ENCODE data around the gene MAP1LC3A. TPM values are rescaled to one million over a fixed set of nuclear protein-coding genes. Genes with fewer than 3 reads are reported as not detected.

MAP1LC3A gene
- total and polyA plus RNA-seq, 4 donors: 4.9 to 38.8 (median 12.7) TPM

DNA sequence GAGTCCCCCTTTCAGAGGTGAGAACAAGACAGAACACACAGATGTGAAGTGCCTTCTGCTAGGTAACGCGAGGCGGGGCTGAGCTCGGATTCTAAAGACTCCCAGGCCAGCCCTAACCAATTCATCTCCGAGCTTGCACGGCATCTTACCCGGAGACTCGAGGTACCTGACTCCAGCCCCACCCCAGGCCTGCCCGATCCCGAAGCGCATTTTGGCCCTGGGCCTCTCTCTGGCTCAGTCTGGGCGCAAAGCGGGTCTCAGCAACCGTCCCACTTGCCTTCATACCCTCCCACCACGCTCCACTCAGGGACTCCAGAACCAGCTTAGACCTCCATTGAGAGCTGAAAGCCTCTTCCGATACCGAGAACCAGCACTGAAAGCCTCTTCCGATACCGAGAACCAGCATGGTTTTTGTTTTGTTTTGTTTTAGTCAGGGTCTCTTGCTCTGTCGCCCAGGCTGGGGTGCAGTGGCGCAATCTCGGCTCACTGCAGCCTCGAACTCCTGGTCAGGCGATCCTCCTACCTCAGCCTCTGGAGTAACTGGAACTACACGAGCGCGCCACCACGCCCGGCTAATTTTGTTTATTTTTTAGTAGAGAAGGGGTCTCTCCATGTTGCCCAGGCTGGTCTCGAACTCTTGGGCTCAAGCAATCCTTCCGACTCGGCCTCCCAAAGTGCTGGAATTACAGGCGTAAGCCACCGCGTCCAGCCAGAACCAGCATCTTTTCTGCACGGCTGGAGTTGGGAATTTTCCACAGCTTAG lies 42.9 kb upstream of the MAP1LC3A start:
- peak; percentile 60 for DNase-seq (ENCODE audit: low spot score)
- H3K4me3 ChIP-seq (ENCODE audit: low read depth in 1 of 3, low read length in 3 of 3): peak overlapping the region; percentile 85 to 88 (median 85)
- peak overlapping the region; percentile 42 to 57 for H3K9ac ChIP-seq (ENCODE audit: low read depth in 1 of 2, low read length in 2 of 2)
- no peak for TF ChIP-seq FOXA2 (IDR thresholded peaks at IDR 0.05)
- peaks cover 12 to 50% (median 37%) of the 10 kb centered on the region in 4 donors for H3K4me1 ChIP-seq (ENCODE audit: control insufficient read depth in 4 of 4, insufficient read depth in 4 of 4, low read length in 3 of 4)
- H3K9me3 ChIP-seq (ENCODE audit: control insufficient read depth in 4 of 4, low read length in 3 of 4): no peaks in the 10 kb centered on the region
- H3K36me3 ChIP-seq (ENCODE audit: control insufficient read depth in 4 of 4, insufficient read depth in 3 of 4, low read depth in 1 of 4, low read length in 3 of 4): peaks cover 0 to 6% (median 2%) of the 10 kb centered on the region in 4 donors
- WGBS: 5% methylated on average over 36 of the region's 36 CpGs
- H3K27me3 ChIP-seq (ENCODE audit: control insufficient read depth in 4 of 4, insufficient read depth in 4 of 4, low read length in 3 of 4): no peaks in the 10 kb centered on the region
- H3K27ac ChIP-seq (ENCODE audit: low read depth in 1 of 2, low read length in 2 of 2): peak overlapping the region; percentile 88 to 92

- Histone ChIP-seq H3K27ac (ENCODE audit: low read depth in 1 of 2, low read length in 2 of 2) (peak within 1 kb of the TSS; percentile 88 to 92), H3K9ac (ENCODE audit: low read depth in 1 of 2, low read length in 2 of 2) (peak within 1 kb of the TSS; percentile 57 to 78), H3K27me3 (ENCODE audit: control insufficient read depth in 4 of 4, insufficient read depth in 4 of 4, low read length in 3 of 4) (no peaks in the 10 kb centered on the region), H3K4me1 (ENCODE audit: control insufficient read depth in 4 of 4, insufficient read depth in 4 of 4, low read length in 3 of 4) (peaks cover 9 to 45% (median 35%) of the 10 kb centered on the region in 4 donors), H3K4me3 (ENCODE audit: low read depth in 1 of 3, low read length in 3 of 3) (peak within 1 kb of the TSS; percentile 85 to 88 (median 85)), H3K9me3 (ENCODE audit: control insufficient read depth in 4 of 4, low read length in 3 of 4) (no peaks in the 10 kb centered on the region), H3K36me3 (ENCODE audit: control insufficient read depth in 4 of 4, insufficient read depth in 3 of 4, low read depth in 1 of 4, low read length in 3 of 4) (peaks cover 0 to 4% (median 1%) of the 10 kb centered on the region in 4 donors)
- DNase-seq (ENCODE audit: low spot score): peak; percentile 96
- under 1% methylated on average over 59 of the region's 59 CpGs for WGBS
- peak; percentile 71 for TF ChIP-seq SP1 (IDR thresholded peaks at IDR 0.05)
- TF ChIP-seq HNF4A (conservative IDR thresholded peaks at IDR 0.05): peak in 1 of 2 donors; percentile 16
- TF ChIP-seq YY1 (IDR thresholded peaks at IDR 0.05): peak; percentile 21
- TF ChIP-seq FOXA2 (IDR thresholded peaks at IDR 0.05): no peak
- TF ChIP-seq EGR1 (IDR thresholded peaks at IDR 0.05; ENCODE audit: low read depth in 2 of 2): peak; percentile 87 to 91
- TF ChIP-seq CTCF (IDR thresholded peaks at IDR 0.05; ENCODE audit: low read depth, low read length, missing input control): no peak
- TF ChIP-seq RXRA (IDR thresholded peaks at IDR 0.05): no peak
- TF ChIP-seq, protein P1, sequence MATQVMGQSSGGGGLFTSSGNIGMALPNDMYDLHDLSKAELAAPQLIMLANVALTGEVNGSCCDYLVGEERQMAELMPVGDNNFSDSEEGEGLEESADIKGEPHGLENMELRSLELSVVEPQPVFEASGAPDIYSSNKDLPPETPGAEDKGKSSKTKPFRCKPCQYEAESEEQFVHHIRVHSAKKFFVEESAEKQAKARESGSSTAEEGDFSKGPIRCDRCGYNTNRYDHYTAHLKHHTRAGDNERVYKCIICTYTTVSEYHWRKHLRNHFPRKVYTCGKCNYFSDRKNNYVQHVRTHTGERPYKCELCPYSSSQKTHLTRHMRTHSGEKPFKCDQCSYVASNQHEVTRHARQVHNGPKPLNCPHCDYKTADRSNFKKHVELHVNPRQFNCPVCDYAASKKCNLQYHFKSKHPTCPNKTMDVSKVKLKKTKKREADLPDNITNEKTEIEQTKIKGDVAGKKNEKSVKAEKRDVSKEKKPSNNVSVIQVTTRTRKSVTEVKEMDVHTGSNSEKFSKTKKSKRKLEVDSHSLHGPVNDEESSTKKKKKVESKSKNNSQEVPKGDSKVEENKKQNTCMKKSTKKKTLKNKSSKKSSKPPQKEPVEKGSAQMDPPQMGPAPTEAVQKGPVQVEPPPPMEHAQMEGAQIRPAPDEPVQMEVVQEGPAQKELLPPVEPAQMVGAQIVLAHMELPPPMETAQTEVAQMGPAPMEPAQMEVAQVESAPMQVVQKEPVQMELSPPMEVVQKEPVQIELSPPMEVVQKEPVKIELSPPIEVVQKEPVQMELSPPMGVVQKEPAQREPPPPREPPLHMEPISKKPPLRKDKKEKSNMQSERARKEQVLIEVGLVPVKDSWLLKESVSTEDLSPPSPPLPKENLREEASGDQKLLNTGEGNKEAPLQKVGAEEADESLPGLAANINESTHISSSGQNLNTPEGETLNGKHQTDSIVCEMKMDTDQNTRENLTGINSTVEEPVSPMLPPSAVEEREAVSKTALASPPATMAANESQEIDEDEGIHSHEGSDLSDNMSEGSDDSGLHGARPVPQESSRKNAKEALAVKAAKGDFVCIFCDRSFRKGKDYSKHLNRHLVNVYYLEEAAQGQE (IDR thresholded peaks at IDR 0.05): peak; percentile 64
- TF ChIP-seq, protein P2, sequence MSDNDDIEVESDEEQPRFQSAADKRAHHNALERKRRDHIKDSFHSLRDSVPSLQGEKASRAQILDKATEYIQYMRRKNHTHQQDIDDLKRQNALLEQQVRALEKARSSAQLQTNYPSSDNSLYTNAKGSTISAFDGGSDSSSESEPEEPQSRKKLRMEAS (IDR thresholded peaks at IDR 0.05): no peak
- TF ChIP-seq ZBTB33 (IDR thresholded peaks at IDR 0.05): no peak
- peak; percentile 39 to 82 for TF ChIP-seq GABPA (IDR thresholded peaks at IDR 0.05 in 1 of 2, conservative IDR thresholded peaks at IDR 0.05 in 1 of 2)
- peak in 1 of 2 donors; percentile 7 for TF ChIP-seq JUND (IDR thresholded peaks at IDR 0.05)
- TF ChIP-seq FOXA1 (IDR thresholded peaks at IDR 0.05): no peak
- TF ChIP-seq ATF3 (IDR thresholded peaks at IDR 0.05): no peak
- TF ChIP-seq NR2F2 (IDR thresholded peaks at IDR 0.05): no peak
- TF ChIP-seq HNF4G (IDR thresholded peaks at IDR 0.05): no peak
- peak; percentile 5 to 8 for TF ChIP-seq RAD21 (IDR thresholded peaks at IDR 0.05)
- no peak for TF ChIP-seq TAF1 (conservative IDR thresholded peaks at IDR 0.05)
Observed at GRCh38 chr20:34516247-34517113, 42.0 kb upstream of the MAP1LC3A start, which contains the start of gene DYNLRB1. Gene DYNLRB1 (plus strand): TSS chr20:34516422. CDS start chr20:34516459, 37 bp downstream.

Measured in liver (tissue), 9 donors.